ENCODE results near the gene PALS2.

Gene PALS2

DNA sequence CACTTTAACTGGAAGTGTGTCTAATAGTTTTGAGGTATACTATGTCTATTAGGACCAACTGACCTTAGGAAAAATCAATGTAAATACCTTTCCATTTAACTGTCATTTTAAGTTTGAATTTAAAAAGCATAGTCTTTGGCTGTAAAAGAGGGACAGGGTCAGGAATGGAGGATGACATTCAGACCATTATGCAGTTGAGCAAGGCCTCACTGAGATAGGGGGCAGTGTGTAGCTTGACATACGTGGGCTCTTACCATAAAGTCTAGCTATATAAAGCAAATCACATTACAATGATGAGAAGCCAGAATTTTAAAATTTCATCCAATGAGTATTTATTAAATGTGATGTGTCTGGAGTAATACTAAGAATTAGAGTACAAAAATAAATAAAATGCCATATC is 17.9 kb downstream of the PALS2 start:
- no peak for DNase-seq

GRCh38 chr7:24595671-24596418 is 22.6 kb downstream of the PALS2 start:
- DNase-seq, result no peak

GRCh38 chr7:24597014-24597413 is 23.8 kb downstream of the PALS2 start:
- no peak for DNase-seq

- no peak for DNase-seq
Observed at GRCh38 chr7:24601600-24601999, 28.3 kb downstream of the PALS2 start.

GRCh38 chr7:24602860-24603456 is 29.7 kb downstream of the PALS2 start:
- DNase-seq, result no peak

DNA sequence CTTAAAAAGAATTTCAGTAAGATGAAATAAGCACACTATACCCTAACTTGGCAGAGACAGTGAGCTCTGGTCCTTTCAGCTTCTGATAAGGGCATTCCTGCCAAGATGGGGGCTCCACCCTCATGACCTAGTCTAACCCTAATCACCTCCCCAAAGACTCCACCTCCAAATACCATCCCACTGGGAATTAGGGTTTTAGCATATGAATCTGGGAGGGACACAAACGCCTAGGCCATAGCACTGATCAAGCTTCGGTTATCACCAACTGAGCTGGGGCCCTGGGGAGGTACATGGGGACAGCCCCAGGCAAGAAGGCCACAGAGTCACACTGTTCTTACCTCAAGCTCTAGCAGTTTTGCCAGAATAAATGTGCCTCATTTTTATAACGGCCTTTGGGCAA is 31.4 kb downstream of the PALS2 start:
- DNase-seq, result no peak

DNA sequence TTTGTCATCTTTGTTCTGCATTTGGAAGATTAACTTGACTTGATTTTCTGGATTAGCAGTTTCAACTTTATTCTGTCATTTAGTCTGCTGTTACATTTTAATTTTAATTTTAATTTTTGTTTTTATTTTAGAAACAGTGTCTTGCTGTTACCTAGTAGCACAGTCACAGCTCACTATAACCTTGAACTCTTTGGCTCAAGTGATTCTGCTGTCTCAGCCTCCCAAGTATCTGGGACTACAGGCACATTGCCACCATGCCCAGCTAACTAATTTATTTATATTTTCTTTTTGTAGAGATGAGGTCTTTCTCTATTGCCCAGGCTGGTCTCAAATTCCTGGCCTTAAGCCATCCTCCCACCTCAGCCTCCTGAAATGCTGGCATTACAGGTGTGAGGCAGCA is 35.3 kb downstream of the PALS2 start:
- DNase-seq, result no peak

DNA sequence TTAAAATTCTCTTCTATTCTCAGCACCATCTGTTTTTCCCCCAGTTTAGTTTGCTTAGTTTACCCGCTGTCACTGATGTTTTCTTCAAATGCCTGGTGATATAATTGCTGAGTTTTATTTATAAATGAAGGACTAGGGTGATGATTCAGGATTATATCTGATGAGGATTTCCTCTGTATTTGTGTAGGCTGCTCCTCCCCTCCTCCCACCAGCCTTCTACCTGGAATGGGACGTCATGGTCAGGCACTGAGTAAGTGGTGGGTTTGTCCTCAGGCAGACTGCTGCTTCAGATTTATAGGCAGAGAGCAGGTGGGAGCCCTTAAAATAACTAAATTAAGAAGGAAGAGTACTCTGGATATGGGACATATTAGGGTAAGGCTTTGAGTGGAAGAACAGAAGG is 35.8 kb downstream of the PALS2 start:
- no peak for DNase-seq

DNA sequence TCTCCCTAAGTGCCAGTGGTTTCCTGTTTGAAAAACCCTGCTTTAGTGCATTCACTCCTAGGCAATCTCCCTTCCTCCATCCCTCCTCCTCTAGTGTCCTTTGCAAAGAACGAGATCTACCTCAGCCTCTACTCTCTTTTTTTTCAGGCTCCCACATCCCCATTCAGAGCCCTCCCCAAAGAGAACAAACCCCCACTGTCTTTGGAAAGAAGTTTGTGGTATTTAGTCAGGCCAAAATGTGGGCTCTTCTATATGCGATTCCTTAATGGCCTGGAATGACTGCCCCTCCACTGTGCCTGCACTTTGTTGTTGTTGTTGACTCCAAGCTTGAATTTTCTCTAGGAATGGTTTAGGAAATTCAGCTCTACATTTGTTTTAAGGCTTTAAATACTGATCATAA is 36.3 kb downstream of the PALS2 start:
- no peak for DNase-seq

DNA sequence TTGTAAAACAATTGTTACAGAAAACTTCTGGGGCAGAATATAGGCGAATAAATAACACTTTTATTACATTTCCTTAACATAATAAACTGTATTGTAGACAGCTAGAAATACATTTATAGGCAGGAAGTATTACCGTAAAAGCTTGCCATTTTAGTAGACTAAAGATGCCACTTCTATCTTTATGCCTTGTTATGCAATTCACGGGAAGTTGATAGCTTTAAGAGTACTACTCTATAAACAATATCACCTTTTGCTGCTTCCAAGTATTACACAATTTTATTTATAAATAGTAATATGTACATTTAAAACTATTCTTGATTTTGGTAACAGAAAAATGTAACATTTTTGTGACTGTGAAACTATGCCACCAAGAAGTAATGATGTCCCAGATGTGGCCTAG is 37.9 kb downstream of the PALS2 start:
- DNase-seq, result no peak

DNA sequence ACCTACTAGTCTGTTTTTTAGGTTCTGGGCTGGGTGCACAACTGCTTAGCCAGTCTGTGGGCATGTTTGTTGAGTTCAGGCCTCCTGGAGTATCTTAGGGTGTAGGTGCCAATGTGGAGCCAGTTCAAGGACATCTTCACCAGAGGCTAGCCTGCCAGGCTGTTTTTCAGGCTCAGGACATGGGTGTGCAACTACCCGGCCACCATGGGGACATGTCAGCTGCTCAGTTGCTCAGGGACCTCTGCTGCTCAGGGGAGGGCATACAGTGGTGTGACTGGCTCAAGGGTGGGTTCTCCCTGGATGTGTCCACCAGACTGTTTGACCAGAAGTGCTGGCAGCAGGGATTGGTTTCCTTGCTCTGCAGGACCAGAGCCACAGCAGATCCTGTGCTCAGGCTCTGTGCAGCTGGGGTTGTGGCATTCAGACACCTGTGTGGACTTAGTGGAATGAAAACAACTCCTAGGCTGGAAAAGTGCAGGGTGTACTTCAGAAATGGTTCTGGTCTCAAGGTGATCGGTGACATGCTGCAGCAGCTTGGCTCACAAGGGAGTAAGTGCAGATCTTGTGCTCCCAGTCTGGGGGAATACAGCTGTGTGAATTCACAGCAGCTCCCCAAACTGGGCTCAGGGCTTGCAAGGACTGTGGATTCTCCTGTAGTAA is 44.8 kb downstream of the PALS2 start:
- DNase-seq, result no peak

- no peak for DNase-seq
Observed at GRCh38 chr7:24619978-24620377, 46.7 kb downstream of the PALS2 start.

DNA sequence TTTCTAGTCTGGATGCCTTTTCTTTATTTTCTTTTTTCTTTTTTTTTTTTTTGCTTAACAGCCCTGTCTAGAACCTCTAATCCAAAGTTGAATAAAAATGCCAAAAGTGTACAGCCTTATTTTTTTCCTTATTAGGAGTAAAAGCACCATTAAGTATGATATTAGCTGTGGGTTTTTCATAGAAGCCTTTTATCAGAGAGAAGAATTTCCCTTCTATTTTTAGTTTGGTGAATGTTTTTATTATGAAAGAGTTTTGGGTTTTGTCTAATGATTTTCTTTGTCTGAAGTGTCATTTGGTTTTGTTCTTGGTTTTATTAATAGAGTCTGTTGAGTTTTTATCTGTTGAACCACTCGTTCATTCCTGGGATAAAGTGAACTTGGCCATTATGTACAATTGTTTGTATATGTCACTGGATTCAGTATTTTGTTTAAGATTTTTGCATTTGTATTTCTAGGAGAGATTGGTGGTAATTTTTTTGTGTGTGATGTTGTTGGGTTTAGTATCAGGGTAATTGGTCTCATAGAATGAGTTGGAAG is 49.5 kb downstream of the PALS2 start:
- no peak for DNase-seq

Measured in activated CD4-positive, alpha-beta T cell treated with anti-CD3 and anti-CD28 coated beads, Interleukin-2, amount 50 U/mL, for 48 hours (primary cell).